Fibroblast of lung (primary cell): ENCODE data around the gene STBD1. TPM values are rescaled to one million over a fixed set of nuclear protein-coding genes. Genes with fewer than 3 reads are reported as not detected.

Experiments
- DNase-seq, 2 donors: peaks; one replicate each; pipeline versions ENCODE4 v3.0.0 to v3.0.0-alpha.2; 2010; ENCODE audit warnings: low read depth in 2 of 2
- H2AFZ ChIP-seq: 2 replicates; pipeline ENCODE4 v1.5.1; 2012; ENCODE audit warnings: low read length, control low read depth, inconsistent platforms
- H3K27ac ChIP-seq: 2 replicates; pipeline ENCODE4 v1.5.1; 2011; ENCODE audit warnings: low read length, control low read depth; ENCODE audit not compliant: insufficient read depth
- H3K27me3 ChIP-seq: 2 replicates; pipeline ENCODE4 v1.5.1; 2011; ENCODE audit warnings: mild to moderate bottlenecking, low read length; ENCODE audit not compliant: control insufficient read depth, insufficient read depth
- H3K36me3 ChIP-seq: 2 replicates; pipeline ENCODE4 v1.5.1; 2011; ENCODE audit warnings: low read length; ENCODE audit not compliant: control insufficient read depth, insufficient read depth
- H3K4me1 ChIP-seq: 2 replicates; pipeline ENCODE4 v1.5.1; 2011; ENCODE audit warnings: low read length; ENCODE audit not compliant: control insufficient read depth, insufficient read depth; ENCODE audit errors: extremely low read depth
- H3K4me2 ChIP-seq: 2 replicates; pipeline ENCODE4 v1.5.1; 2011; ENCODE audit warnings: low read length, control low read depth; ENCODE audit not compliant: insufficient read depth; ENCODE audit errors: extremely low read depth
- H3K4me3 ChIP-seq, 4 experiments: fragments of 200-600 bp in 1 of 4; sonication (generic) in 1 of 4; replicated peaks in 1 of 4; 2 replicates each; pipeline ENCODE4 v1.5.1; 2011 to 2016; ENCODE audit warnings: low read length in 4 of 4, low read depth in 3 of 4, mild to moderate bottlenecking in 3 of 4, control low read depth in 2 of 4, inconsistent platforms in 1 of 4, mixed read lengths in 1 of 4; ENCODE audit not compliant: insufficient read depth in 1 of 4; ENCODE audit errors: control extremely low read depth in 1 of 4
- H3K79me2 ChIP-seq: 2 replicates; pipeline ENCODE4 v1.5.1; 2012; ENCODE audit warnings: mild to moderate bottlenecking, low read length, inconsistent platforms; ENCODE audit not compliant: control insufficient read depth, insufficient read depth
- H3K9ac ChIP-seq: 2 replicates; pipeline ENCODE4 v1.5.1; 2011; ENCODE audit warnings: mild to moderate bottlenecking, low read length, control low read depth; ENCODE audit not compliant: insufficient read depth
- H3K9me3 ChIP-seq: 2 replicates; pipeline ENCODE4 v1.5.1; 2012; ENCODE audit warnings: low read depth, low read length; ENCODE audit not compliant: control insufficient read depth, insufficient read depth
- H4K20me1 ChIP-seq: 2 replicates; pipeline ENCODE4 v1.5.1; 2011; ENCODE audit warnings: low read length; ENCODE audit not compliant: control insufficient read depth, insufficient read depth; ENCODE audit errors: extremely low read depth
- CTCF ChIP-seq, 2 donors: IDR thresholded peaks in 1 of 2; conservative IDR thresholded peaks in 1 of 2; 1 replicate in 1 of 2; 2 replicates in 1 of 2; pipeline ENCODE4 v1.5.1; 2011 to 2012; ENCODE audit warnings: low read length in 2 of 2, control low read depth in 1 of 2, inconsistent platforms in 1 of 2, low read depth in 1 of 2, mild to moderate bottlenecking in 1 of 2
- EZH2 ChIP-seq: IDR thresholded peaks from 2 replicates; pipeline ENCODE4 v1.5.1; 2012; ENCODE audit warnings: low read length, control low read depth, mild to moderate bottlenecking; ENCODE audit errors: missing control alignments
- polyA minus RNA-seq: library from RNA; depleted of rRNA, polyadenylated mRNA; stranded (reverse); fragments of >200 nt; gene quantifications from 2 replicates; pipeline ENCODE4 v1.2.3, GENCODE V29; 2011; ENCODE audit warnings: low replicate concordance
- polyA plus RNA-seq, 2 donors: library from polyadenylated mRNA; depleted of rRNA in 1 of 2; stranded (reverse) in 1 of 2; unstranded in 1 of 2; fragments of >200 nt; gene quantifications; 2 replicates each; pipeline ENCODE4 v1.2.1, GENCODE V29; 2011 to 2012; ENCODE audit warnings: missing spikeins in 1 of 2
- total RNA-seq: library from RNA; depleted of rRNA; stranded (reverse); fragments of >200 nt; gene quantifications from 2 replicates; pipeline ENCODE4 v1.2.1, GENCODE V29; 2014

STBD1 gene
- total RNA-seq (10.8 and 17.5 TPM in 2 replicates), polyA plus RNA-seq (1.7 and 3.1 TPM in 2 replicates), polyA minus RNA-seq (1.7 and 5.8 TPM in 2 replicates)
- polyA plus RNA-seq (2012) = 7.3 and 8.6 TPM in 2 replicates

GRCh38 chr4:76305971-76306881, at the start of gene STBD1:
TSS of gene STBD1 (plus strand) at chr4:76306733. CDS start at chr4:76306770, 37 bp downstream.
- peaks cover 11% of the 10 kb centered on the region for H3K79me2 ChIP-seq
- peak within 1 kb of the TSS; percentile 82 to 96 (median 89) for H3K4me3 ChIP-seq
- peak within 1 kb of the TSS; percentile 87 for H2AFZ ChIP-seq
- peak within 1 kb of the TSS; percentile 72 for H3K9ac ChIP-seq
- no peaks in the 10 kb centered on the region for H4K20me1 ChIP-seq
- peaks cover 14% of the 10 kb centered on the region for H3K4me1 ChIP-seq
- DNase-seq = peak; percentile 61 to 74
- H3K36me3 ChIP-seq = peaks cover 1% of the 10 kb centered on the region
- H3K27ac ChIP-seq = peak within 1 kb of the TSS; percentile 81
- TF ChIP-seq EZH2 (no peak), CTCF (conservative IDR thresholded peaks at IDR 0.05 in 1 of 2, IDR thresholded peaks at IDR 0.05 in 1 of 2; ENCODE audit: low read depth in 1 of 2, low read length in 2 of 2) (no peak)
- H3K9me3 ChIP-seq = no peaks in the 10 kb centered on the region
- H3K4me2 ChIP-seq = peak within 1 kb of the TSS; percentile 86
- H3K27me3 ChIP-seq = no peaks in the 10 kb centered on the region

- no peak overlapping the region for H3K27ac ChIP-seq
- H3K9me3 ChIP-seq = no peaks in the 10 kb centered on the region
- H3K4me2 ChIP-seq = no peak overlapping the region
- no peak overlapping the region for H3K9ac ChIP-seq
- TF ChIP-seq EZH2 (no peak), CTCF (conservative IDR thresholded peaks at IDR 0.05 in 1 of 2, IDR thresholded peaks at IDR 0.05 in 1 of 2; ENCODE audit: low read depth in 1 of 2, low read length in 2 of 2) (no peak)
- no peaks in the 10 kb centered on the region for H3K36me3 ChIP-seq
- H3K27me3 ChIP-seq = peaks cover 31% of the 10 kb centered on the region
- no peaks in the 10 kb centered on the region for H4K20me1 ChIP-seq
- no peaks in the 10 kb centered on the region for H3K4me1 ChIP-seq
- H3K4me3 ChIP-seq = no peak overlapping the region
- no peaks in the 10 kb centered on the region for H3K79me2 ChIP-seq
- no peak overlapping the region for H2AFZ ChIP-seq
- DNase-seq = no peak
These were observed 49.6 kb upstream of the STBD1 start for GRCh38 chr4:76256968-76257367.

- TF ChIP-seq CTCF (conservative IDR thresholded peaks at IDR 0.05 in 1 of 2, IDR thresholded peaks at IDR 0.05 in 1 of 2; ENCODE audit: low read depth in 1 of 2, low read length in 2 of 2) (no peak), EZH2 (no peak)
- H3K9ac ChIP-seq = no peak overlapping the region
- H4K20me1 ChIP-seq = no peaks in the 10 kb centered on the region
- H3K36me3 ChIP-seq = no peaks in the 10 kb centered on the region
- H2AFZ ChIP-seq = no peak overlapping the region
- H3K79me2 ChIP-seq = no peaks in the 10 kb centered on the region
- no peak overlapping the region for H3K4me3 ChIP-seq
- no peak overlapping the region for H3K27ac ChIP-seq
- H3K4me2 ChIP-seq = no peak overlapping the region
- no peaks in the 10 kb centered on the region for H3K9me3 ChIP-seq
- H3K4me1 ChIP-seq = no peaks in the 10 kb centered on the region
- peaks cover 23% of the 10 kb centered on the region for H3K27me3 ChIP-seq
- DNase-seq = no peak
These were observed 48.7 kb upstream of the STBD1 start for GRCh38 chr4:76257824-76258223.
